HEK293T (cell line): ENCODE results near the gene GIMAP4.

ENCODE experiments used
- ARNT ChIP-seq: fragments of 450-650 bp; IDR thresholded peaks from 2 replicates; pipeline ENCODE4 v1.6.1; 2017; ENCODE audit warnings: mild to moderate bottlenecking
- BHLHE40 ChIP-seq: fragments of 450-650 bp; IDR thresholded peaks from 2 replicates; pipeline ENCODE4 v1.6.1; 2016; ENCODE audit warnings: mild to moderate bottlenecking, moderate library complexity, borderline replicate concordance
- ELF4 ChIP-seq: fragments of 450-650 bp; IDR thresholded peaks from 2 replicates; pipeline ENCODE4 v1.6.1; 2017; ENCODE audit warnings: antibody characterized with exemption
- FOXK2 ChIP-seq: fragments of 450-650 bp; IDR thresholded peaks from 2 replicates; pipeline ENCODE4 v1.6.1; 2016; ENCODE audit warnings: mild to moderate bottlenecking
- HDGF ChIP-seq: fragments of 450-650 bp; IDR thresholded peaks from 2 replicates; pipeline ENCODE4 v1.6.1; 2017; ENCODE audit warnings: antibody characterized with exemption, borderline replicate concordance
- PKNOX1 ChIP-seq: fragments of 450-650 bp; IDR thresholded peaks from 2 replicates; pipeline ENCODE4 v1.6.1; 2016
- TARDBP ChIP-seq: fragments of 450-650 bp; IDR thresholded peaks from 2 replicates; pipeline ENCODE4 v1.6.1; 2016

GRCh38 chr7:150556521-150557138 lies 10.6 kb upstream of the GIMAP4 start:
- TF ChIP-seq ELF4 (no peak), ARNT (no peak), FOXK2 (no peak), BHLHE40 (no peak), HDGF (no peak), PKNOX1 (no peak), TARDBP (no peak)
